PC-3 (cell line): ENCODE measurements around the gene PTPRE.

ENCODE experiments used
- EZH2 ChIP-seq: fragments of 300-600 bp; sonication (generic); IDR thresholded peaks from one replicate; pipeline ENCODE4 v1.6.1; 2017; ENCODE audit warnings: antibody characterized with exemption, mild to moderate bottlenecking, low read length; ENCODE audit not compliant: unreplicated experiment
- TF ChIP-seq, protein P1 (sequence below): fragments of 300-600 bp; sonication (generic); conservative IDR thresholded peaks from 2 replicates; pipeline ENCODE4 v1.5.1; 2017; ENCODE audit warnings: antibody characterized with exemption, low read depth, mild to moderate bottlenecking, low read length

DNA sequence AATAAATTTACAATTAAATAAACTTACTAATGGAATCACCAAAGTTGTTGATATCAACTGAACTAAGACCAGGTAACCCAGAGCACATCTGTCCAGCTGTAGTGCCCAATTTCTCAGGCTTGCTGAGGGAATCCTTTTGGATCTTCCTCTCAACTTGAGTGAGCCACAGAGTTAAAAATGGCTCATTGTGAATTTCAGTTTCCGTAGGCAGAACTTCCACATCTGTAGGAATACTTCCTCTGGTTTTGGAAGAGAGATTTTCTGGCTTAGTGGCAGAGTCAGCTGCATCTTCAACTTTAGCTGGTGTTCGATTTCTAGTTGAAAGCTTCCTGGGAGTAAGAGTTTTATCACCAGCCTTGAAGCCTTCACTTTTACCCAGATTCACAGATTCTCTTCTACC, 208.0 kb downstream of the PTPRE start:
- no peak for TF ChIP-seq EZH2
- TF ChIP-seq, protein P1, sequence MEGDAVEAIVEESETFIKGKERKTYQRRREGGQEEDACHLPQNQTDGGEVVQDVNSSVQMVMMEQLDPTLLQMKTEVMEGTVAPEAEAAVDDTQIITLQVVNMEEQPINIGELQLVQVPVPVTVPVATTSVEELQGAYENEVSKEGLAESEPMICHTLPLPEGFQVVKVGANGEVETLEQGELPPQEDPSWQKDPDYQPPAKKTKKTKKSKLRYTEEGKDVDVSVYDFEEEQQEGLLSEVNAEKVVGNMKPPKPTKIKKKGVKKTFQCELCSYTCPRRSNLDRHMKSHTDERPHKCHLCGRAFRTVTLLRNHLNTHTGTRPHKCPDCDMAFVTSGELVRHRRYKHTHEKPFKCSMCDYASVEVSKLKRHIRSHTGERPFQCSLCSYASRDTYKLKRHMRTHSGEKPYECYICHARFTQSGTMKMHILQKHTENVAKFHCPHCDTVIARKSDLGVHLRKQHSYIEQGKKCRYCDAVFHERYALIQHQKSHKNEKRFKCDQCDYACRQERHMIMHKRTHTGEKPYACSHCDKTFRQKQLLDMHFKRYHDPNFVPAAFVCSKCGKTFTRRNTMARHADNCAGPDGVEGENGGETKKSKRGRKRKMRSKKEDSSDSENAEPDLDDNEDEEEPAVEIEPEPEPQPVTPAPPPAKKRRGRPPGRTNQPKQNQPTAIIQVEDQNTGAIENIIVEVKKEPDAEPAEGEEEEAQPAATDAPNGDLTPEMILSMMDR = no peak
